ENCODE measurements around the gene GADD45GIP1.
"Not testable (repeated sequence)": the region's sequence is repeated elsewhere in the genome, so short reads cannot be mapped to it uniquely, and the experiment has no call there.

GADD45GIP1 gene

DNA sequence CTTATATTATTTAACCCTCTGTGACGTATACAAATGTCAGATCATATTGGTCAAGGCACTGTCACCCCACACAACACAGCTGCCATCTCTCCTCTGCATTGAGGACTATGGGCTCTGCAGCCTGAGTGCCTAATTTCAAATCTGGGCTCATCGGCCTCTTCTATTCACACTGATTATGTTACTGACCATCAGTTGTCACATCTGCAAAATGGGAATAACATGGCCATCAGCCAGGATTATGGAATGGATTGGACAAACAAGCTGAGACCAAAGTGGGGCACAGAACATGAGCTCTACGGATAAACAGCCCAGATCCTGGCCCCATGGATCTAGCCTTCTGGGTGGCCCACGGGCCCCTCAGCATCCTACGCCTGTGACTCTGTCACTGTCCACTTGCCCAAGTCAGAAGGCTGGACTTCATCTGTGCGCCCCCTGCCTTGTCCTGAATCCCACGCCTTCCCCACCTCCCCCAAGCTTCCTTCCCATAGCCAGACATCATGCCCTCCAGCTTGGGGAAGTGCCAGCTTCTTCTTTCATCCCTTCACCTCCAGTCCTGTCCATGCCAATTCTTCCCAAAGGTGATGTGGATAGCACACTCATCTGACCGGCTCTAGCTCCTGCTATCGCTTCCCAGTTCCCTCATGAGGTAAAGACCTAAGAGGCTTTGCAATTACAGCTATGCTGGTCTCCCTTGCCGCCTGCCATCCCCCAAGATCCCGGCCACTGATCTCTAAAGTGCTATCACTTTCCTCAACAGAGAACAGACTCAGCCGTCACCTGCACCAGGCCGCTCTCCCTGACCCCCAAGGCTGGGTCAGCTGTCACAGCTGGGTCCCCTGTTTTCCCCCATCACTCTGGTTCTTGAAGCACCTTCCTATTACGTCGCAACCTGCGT is 24.4 kb downstream of the GADD45GIP1 start:
- Mint-ChIP-seq H3K27me3 (no peaks in the 10 kb centered on the region), H3K4me3 (peak overlapping the region; percentile 100), H3K36me3 (ENCODE audit: low read depth) (peaks cover 34% of the 10 kb centered on the region), H3K4me1 (peaks cover 34% of the 10 kb centered on the region), H3K9me3 (no peaks in the 10 kb centered on the region), H3K27ac (peak overlapping the region; percentile 95)
- ATAC-seq (no peak), DNase-seq (no peak)

GRCh38 chr19:12930002-12930645 is 26.9 kb downstream of the GADD45GIP1 start:
- no peaks in the 10 kb centered on the region for H3K27me3 Mint-ChIP-seq
- no peaks in the 10 kb centered on the region for H3K9me3 Mint-ChIP-seq
- H3K27ac Mint-ChIP-seq, result no peak overlapping the region
- ATAC-seq, result no peak
- peaks cover 23% of the 10 kb centered on the region for H3K4me1 Mint-ChIP-seq
- DNase-seq, result no peak
- peaks cover 48% of the 10 kb centered on the region for H3K36me3 Mint-ChIP-seq (ENCODE audit: low read depth)
- no peak overlapping the region for H3K4me3 Mint-ChIP-seq

GRCh38 chr19:12924621-12925310 is 32.3 kb downstream of the GADD45GIP1 start:
- ATAC-seq (no peak), DNase-seq (no peak)
- Mint-ChIP-seq H3K9me3 (no peaks in the 10 kb centered on the region), H3K27me3 (no peaks in the 10 kb centered on the region), H3K36me3 (ENCODE audit: low read depth) (peaks cover 51% of the 10 kb centered on the region), H3K4me1 (peaks cover 2% of the 10 kb centered on the region), H3K4me3 (no peak overlapping the region), H3K27ac (no peak overlapping the region)

- H3K9me3 Mint-ChIP-seq, result no peaks in the 10 kb centered on the region
- H3K27me3 Mint-ChIP-seq, result peaks cover 2% of the 10 kb centered on the region
- no peak overlapping the region for H3K4me3 Mint-ChIP-seq
- ATAC-seq (no peak), DNase-seq (no peak)
- no peak overlapping the region for H3K27ac Mint-ChIP-seq
- peaks cover 15% of the 10 kb centered on the region for H3K4me1 Mint-ChIP-seq
- peaks cover 44% of the 10 kb centered on the region for H3K36me3 Mint-ChIP-seq (ENCODE audit: low read depth)
Measured at GRCh38 chr19:12922959-12923358, 34.1 kb downstream of the GADD45GIP1 start.

DNA sequence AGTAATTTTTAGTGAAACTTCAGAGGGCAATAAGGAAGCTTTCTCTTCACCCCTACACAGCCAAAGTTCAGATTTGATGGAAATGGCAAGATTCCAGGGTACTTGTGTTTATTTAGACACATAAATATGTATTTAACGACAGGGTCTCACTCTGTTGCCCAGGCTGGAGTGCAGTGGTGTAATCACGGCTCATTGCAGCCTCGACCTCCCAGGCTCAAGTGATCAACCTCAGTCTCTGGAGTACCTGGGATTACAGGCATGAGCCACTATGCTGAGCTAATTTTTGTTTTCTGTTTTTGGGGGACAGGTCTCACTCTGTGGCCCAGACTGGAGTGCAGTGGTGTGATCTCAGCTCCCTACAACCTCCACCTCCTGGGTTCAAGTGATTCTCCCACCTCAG is 36.0 kb downstream of the GADD45GIP1 start:
- no peak for DNase-seq
- H3K36me3 Mint-ChIP-seq (ENCODE audit: low read depth), result peaks cover 32% of the 10 kb centered on the region
- no peak overlapping the region for H3K4me3 Mint-ChIP-seq
- H3K27me3 Mint-ChIP-seq, result peaks cover 2% of the 10 kb centered on the region
- peaks cover 15% of the 10 kb centered on the region for H3K4me1 Mint-ChIP-seq
- no peak for ATAC-seq
- peak overlapping the region; percentile 31 for H3K27ac Mint-ChIP-seq
- H3K9me3 Mint-ChIP-seq, result no peaks in the 10 kb centered on the region

- Mint-ChIP-seq H3K36me3 (ENCODE audit: low read depth) (peaks cover 11% of the 10 kb centered on the region), H3K27ac (peak overlapping the region; percentile 91), H3K4me1 (peaks cover 33% of the 10 kb centered on the region), H3K9me3 (no peaks in the 10 kb centered on the region), H3K27me3 (peaks cover 2% of the 10 kb centered on the region), H3K4me3 (peak overlapping the region; percentile 63)
- ATAC-seq (no peak), DNase-seq (no peak)
Measured at GRCh38 chr19:12918253-12918652, 38.8 kb downstream of the GADD45GIP1 start.

- DNase-seq, result not testable (repeated sequence)
- H3K4me1 Mint-ChIP-seq, result peaks cover 36% of the 10 kb centered on the region
Measured at GRCh38 chr19:12915860-12916259, 41.2 kb downstream of the GADD45GIP1 start.

GRCh38 chr19:12913851-12914690 is 43.0 kb downstream of the GADD45GIP1 start:
- Mint-ChIP-seq H3K4me3 (peak overlapping the region; percentile 29), H3K27ac (peak overlapping the region; percentile 83), H3K27me3 (peaks cover under 1% of the 10 kb centered on the region), H3K36me3 (ENCODE audit: low read depth) (peaks cover under 1% of the 10 kb centered on the region), H3K9me3 (no peaks in the 10 kb centered on the region), H3K4me1 (peaks cover 29% of the 10 kb centered on the region)
- DNase-seq, result peak; percentile 48
- ATAC-seq, result peak; percentile 63

More at GRCh38 chr19:12915860-12916259, 41.2 kb downstream of the GADD45GIP1 start:
- H3K27ac Mint-ChIP-seq; ATAC-seq; H3K9me3 Mint-ChIP-seq; H3K4me3 Mint-ChIP-seq; H3K36me3 Mint-ChIP-seq (ENCODE audit: low read depth); H3K27me3 Mint-ChIP-seq: not testable (repeated sequence)

GRCh38 chr19:12913011-12913561 is 43.9 kb downstream of the GADD45GIP1 start:
- H3K4me3 Mint-ChIP-seq, result no peak overlapping the region
- no peaks in the 10 kb centered on the region for H3K9me3 Mint-ChIP-seq
- no peaks in the 10 kb centered on the region for H3K27me3 Mint-ChIP-seq
- ATAC-seq, result no peak
- H3K27ac Mint-ChIP-seq, result no peak overlapping the region
- H3K36me3 Mint-ChIP-seq (ENCODE audit: low read depth), result no peaks in the 10 kb centered on the region
- DNase-seq, result no peak
- peaks cover 21% of the 10 kb centered on the region for H3K4me1 Mint-ChIP-seq

DNA sequence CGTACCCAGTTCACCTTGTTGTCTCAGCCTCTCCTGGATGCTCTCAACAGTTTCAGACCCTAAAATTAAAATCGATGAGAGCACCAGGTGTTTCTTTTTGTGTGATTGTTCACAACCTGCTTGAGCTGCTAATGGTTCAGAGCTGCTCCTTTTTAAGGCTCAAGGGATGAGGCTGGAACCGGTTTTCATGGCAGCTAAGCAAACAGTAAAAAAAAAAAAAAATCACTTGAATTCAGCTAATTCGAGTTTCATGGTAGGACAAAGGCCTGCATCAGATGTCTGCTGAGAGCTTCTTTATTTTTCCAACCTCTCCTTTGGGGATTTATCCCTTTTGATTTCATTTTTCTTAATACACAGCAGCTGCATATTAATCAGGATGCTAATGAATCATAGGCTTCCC is 44.5 kb downstream of the GADD45GIP1 start:
- H3K9me3 Mint-ChIP-seq, result no peaks in the 10 kb centered on the region
- no peak for ATAC-seq
- DNase-seq, result no peak
- peaks cover 21% of the 10 kb centered on the region for H3K4me1 Mint-ChIP-seq
- no peak overlapping the region for H3K27ac Mint-ChIP-seq
- no peaks in the 10 kb centered on the region for H3K27me3 Mint-ChIP-seq
- H3K4me3 Mint-ChIP-seq, result no peak overlapping the region
- H3K36me3 Mint-ChIP-seq (ENCODE audit: low read depth), result no peaks in the 10 kb centered on the region

DNA sequence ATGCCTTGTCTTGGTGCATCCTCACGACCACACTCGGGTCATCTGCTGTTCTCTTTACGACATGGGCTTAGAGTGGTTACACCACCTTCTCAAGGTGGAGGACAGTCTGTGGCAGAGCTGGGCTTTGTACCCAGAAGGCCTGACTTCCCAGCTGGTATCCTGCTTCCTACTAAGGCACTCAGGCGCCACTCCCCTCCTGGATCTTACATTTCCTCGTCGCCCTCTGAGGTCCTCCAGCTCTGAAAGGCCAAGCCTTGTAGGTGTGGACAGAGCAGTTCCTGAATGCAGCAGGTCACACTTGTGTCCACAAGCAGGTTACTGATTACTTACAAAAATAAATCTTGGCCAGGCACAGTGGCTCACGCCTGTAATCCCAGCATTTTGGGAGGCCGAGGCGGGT is 49.9 kb downstream of the GADD45GIP1 start:
- no peaks in the 10 kb centered on the region for H3K9me3 Mint-ChIP-seq
- H3K27me3 Mint-ChIP-seq, result no peaks in the 10 kb centered on the region
- peaks cover under 1% of the 10 kb centered on the region for H3K4me1 Mint-ChIP-seq
- no peak overlapping the region for H3K4me3 Mint-ChIP-seq
- ATAC-seq, result no peak
- no peak for DNase-seq
- H3K36me3 Mint-ChIP-seq (ENCODE audit: low read depth), result no peaks in the 10 kb centered on the region
- H3K27ac Mint-ChIP-seq, result no peak overlapping the region

Data from activated naive CD8-positive, alpha-beta T cell treated with anti-CD3 and anti-CD28 coated beads, Interleukin-2, amount 50 U/mL, for 24 hours (primary cell).